Stimulated activated CD4-positive, alpha-beta T cell treated with anti-CD3 and anti-CD28 coated beads, Interleukin-4, amount 100 ng/mL, for 4 hours (primary cell): ENCODE results near the gene CCDC158.
"Not testable (repeated sequence)": the region's sequence is repeated elsewhere in the genome, so short reads cannot be mapped to it uniquely, and the experiment has no call there.

Source experiments
- DNase-seq, 2 experiments: peaks; one replicate each; pipeline ENCODE4 v3.0.0-alpha.2; 2020

Gene CCDC158

DNA sequence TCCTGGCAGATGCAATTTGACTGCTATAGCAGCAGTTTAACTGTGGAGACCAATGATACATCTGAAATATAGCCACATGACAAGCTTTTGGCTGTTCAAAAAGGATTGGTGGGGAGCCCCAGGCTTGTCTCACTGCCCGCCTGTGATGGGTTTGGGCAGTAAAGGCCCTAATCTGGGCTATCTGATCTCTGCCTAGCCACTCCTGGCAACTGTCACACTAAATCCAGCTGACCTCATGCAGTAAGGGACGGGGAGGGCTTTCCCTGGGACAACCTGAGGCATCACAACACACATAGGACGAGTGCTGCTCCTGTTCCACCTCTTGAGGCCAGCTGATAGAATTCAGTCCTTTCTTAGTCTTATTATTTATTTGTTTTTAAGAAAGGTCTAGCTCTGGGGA lies 56.2 kb downstream of the CCDC158 start:
- no peak for DNase-seq

- DNase-seq: no peak
These were observed 57.2 kb downstream of the CCDC158 start for GRCh38 chr4:76363556-76364290.

DNA sequence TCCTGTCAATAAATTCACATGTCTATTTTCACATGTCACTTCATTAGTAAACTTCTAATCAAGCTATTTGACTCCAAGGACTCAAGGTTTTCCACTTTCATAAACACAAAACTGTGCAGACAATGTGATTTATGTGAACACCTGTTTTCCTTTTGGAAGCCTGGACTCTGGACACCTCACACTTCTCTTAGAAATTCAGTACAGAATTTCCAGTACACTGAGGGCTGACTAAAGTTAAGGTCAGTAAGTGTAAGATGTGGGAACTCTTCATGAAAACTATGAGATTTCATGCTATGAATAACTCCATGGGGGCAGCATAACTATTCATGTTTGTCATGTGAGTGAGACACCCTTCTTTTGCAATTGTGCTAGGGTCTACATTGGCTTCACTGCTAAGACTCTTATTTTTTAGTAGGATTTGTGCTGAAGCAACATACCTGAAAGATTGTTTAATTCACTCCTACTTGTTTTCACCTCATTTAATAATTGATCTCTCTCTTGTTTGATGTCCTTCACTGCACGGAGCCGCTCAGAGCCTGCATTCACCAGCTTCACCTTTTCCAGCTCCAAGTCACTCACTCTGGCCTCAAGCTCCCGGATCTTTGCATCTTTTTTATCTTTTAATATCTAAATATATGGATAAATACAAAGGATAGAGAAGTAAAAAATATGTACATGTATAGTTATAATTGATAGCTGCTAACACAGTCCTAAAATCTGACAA lies 59.1 kb downstream of the CCDC158 start:
- DNase-seq: no peak

GRCh38 chr4:76359881-76360466 lies 61.0 kb downstream of the CCDC158 start:
- DNase-seq: not testable (repeated sequence)

DNA sequence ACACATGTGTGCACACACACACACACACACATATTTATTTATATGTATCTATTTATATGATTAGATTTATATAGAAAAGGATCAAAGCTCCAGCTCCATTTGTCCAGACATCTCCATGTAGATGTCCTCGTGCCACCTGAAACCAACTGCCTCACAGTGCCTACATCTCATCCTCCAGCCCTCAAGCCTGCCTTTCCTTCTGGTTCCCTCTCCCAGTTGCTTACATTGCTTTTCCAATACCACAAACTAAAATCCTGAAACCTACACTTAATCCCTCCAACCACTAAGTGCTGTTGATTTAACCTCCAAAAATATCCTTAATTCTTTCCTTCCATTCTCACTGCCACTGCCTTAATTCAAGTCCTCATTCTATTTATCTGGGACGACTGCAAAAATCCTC lies 63.0 kb downstream of the CCDC158 start:
- no peak for DNase-seq

DNA sequence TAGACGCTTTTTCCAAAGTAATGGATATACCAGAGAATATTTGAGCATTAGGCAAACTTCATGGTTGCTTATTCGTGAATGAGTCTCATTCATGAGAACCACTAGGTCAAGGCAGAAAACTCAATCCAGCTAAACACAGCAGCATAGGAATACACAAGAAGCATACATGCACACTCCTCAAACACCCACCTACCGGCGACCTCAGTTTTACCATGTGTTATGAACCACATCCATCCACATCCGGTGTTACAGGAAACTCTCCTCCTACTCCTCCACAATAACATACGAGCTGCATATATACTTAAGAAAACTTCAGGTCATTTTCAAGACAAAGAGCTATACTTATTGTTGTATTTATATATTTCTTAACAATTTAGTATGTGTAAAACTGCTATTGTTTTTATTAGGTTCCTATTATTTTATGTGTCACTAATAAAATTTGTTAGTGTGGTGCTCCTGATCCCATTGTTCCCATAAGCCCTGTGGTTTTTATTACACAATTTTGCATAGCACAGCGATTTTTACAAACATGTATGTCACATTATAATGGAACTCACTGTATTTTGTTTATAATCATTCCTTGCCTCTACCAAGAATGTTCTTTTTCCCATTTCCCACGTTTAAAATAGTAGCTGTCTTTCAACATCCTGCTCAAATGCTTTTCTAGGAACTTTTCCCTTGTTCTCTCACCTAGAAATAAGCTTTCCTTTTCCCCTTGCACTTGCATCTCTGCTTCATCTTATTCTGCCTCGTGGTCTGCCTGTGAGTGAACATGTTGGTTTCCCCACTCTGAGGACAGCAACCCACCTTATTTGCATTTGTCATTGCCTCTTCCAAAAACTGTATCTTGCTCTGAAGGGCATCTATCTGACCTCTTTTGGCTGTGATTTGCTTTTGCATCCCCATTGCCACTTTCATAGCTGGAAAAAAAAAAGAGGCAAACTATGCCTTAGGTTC lies 66.1 kb downstream of the CCDC158 start:
- DNase-seq: peak in 1 of 2 experiments; percentile 4

DNA sequence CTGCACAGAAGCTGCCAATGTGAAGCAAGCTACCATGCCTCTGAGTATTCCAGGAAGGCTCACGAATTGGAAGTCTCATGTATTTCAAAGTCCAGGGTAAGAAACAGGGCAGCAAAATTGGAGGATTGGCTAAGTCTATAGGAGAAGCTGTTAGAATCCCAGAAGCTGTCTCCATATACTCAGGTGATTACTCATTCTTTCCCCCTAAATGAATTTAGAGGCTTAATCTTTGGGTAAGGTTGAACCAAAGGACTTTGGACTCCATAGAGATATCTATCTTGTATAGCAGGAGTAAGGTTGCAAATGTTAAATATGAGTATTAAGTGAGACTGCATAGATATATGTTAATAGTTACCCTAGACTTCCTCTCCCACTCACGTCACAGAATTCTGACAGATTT lies 78.1 kb downstream of the CCDC158 start:
- no peak for DNase-seq

GRCh38 chr4:76342191-76342590 lies 78.8 kb downstream of the CCDC158 start:
- no peak for DNase-seq

GRCh38 chr4:76341063-76341462 lies 79.9 kb downstream of the CCDC158 start:
- DNase-seq: no peak

DNA sequence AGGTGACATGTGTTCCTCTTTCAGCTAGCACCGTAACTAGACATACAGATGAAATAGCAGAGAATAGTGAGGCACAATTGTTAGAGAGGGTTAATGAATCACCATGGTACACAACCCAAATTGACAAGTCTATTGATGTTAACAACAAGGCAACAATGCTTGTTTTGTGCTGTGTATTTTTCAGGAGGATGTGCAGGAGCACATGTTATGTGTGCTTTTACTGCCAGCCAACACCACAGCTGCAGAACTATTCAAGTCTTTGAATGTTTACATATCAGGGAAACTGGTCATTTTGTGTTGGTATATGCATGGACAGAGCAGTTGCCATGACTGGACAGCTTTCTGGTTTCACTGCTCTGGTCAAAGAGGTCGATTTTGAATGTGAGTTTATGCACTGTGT lies 81.6 kb downstream of the CCDC158 start:
- DNase-seq: no peak

DNA sequence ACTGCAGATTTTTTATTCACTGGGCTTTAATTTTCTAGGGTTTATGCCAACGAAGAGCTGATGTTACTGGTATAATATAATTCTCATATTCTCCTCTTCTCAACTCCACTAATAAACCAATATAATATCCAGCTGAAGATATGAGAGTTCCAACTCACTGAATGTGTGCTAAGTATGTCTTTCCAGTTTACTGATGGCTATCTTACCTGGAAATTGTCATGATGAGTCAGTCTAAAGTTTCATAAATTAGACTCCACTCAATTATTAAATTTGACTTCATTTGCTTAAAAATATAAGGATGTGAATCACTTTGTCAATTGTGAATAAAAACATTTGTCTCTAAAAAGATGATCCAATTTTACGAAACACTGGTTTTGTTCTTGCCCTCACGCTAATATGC lies 86.1 kb downstream of the CCDC158 start:
- DNase-seq: no peak

DNA sequence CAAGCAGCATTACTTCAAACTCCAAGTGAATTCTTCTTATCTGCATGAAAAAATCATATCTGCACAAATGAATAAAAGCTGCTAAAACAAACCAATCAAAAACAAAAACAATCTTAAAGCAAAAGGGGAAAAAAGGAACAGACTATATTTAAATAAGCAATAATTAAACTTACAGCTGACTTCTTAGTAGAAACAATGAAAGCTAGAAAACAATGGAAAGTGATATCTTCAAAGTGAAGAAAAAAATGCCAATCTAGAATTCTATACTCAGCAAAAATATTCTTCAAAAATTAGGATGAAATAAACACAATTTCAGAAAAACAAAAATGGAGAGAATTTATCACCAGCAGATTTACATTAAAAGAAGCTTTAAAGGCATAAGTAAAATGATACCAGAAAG lies 94.4 kb downstream of the CCDC158 start:
- DNase-seq: no peak

GRCh38 chr4:76325072-76325471 lies 95.9 kb downstream of the CCDC158 start:
- no peak for DNase-seq

DNA sequence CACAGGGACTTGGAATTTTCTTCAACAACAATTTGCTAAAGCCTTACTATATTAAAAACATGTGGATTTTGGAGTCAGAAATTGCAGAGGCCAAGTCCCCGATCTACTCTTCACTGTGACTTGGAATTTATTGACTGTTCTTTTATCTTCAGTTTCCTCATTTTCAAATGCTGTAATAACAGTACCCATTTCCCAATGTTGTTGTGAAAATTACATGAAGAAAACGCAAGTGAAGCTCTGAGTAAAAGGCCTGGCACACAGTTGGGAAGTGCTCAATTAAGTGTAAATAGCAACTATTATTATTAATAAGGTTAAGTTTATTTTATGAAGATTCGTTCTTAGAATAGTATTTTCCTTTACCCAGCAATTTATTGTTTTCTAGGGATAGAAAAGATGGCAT lies 98.7 kb downstream of the CCDC158 start:
- DNase-seq: no peak

DNA sequence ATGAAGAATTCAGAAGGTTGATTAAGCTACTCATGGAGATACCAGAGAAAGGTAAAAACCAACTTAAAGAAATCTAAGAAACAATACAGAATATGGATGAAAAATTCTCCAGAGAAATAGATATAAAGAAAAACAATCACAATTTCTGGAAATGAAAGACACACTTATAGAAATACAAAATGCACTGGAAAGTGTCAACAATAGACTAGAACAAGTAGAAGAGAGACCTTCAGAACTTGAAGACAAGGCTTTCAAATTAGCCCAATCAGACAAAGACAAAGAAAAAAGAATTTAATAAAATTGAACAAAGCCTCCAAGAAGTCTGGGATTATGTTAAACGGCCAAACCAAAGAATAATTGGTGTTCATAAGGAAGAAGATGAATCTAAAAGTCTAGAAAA lies 104.8 kb downstream of the CCDC158 start:
- no peak for DNase-seq

- DNase-seq: no peak
These were observed 105.5 kb downstream of the CCDC158 start for GRCh38 chr4:76315267-76315918.

- DNase-seq: no peak
These were observed 107.4 kb downstream of the CCDC158 start for GRCh38 chr4:76313547-76313946.

- no peak for DNase-seq
These were observed 108.5 kb downstream of the CCDC158 start for GRCh38 chr4:76312457-76312856.

GRCh38 chr4:76311896-76312331 lies 109.0 kb downstream of the CCDC158 start:
- no peak for DNase-seq

- no peak for DNase-seq
These were observed 110.3 kb downstream of the CCDC158 start for GRCh38 chr4:76310683-76311082.

- no peak for DNase-seq
These were observed 110.9 kb downstream of the CCDC158 start for GRCh38 chr4:76309939-76310550.

DNA sequence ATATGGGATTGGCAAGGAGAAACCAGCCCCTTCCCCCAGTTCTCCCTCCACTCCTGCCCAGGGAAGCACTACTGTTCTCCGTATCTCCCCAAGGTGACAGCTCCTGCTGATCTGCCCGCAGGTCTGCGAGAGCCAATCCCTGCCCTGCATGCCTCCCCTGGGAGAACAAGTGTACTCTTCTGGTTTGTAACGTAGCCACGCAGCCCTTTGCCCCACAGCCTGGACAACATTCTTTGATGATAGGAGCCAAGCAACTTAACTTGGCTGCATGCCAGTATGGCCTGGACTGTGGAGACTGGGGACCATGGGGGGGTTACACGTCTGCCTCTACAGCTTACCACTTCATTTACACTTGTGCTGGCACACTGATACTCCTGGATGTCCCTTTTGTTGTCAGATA lies 112.4 kb downstream of the CCDC158 start:
- no peak for DNase-seq
